ENCODE results near the gene NACC2.
"Not testable (repeated sequence)": the region's sequence is repeated elsewhere in the genome, so short reads cannot be mapped to it uniquely, and the experiment has no call there.

The NACC2 gene

GRCh38 chr9:136043441-136043991, 51.6 kb downstream of the NACC2 start:
- in situ Hi-C loops (cut with HindIII; ENCODE audit: low pct_ligation_motif_present, low pct_unique_long_range_greater_than_20kb, low sequenced_read_pairs) = no loop called here
- no peak for DNase-seq

- in situ Hi-C loops (cut with HindIII; ENCODE audit: low pct_ligation_motif_present, low pct_unique_long_range_greater_than_20kb, low sequenced_read_pairs) = no loop called here
- no peak for DNase-seq
These were observed 52.5 kb downstream of the NACC2 start for GRCh38 chr9:136042541-136042940.

GRCh38 chr9:136040848-136041247, 54.2 kb downstream of the NACC2 start:
- in situ Hi-C loops (cut with HindIII; ENCODE audit: low pct_ligation_motif_present, low pct_unique_long_range_greater_than_20kb, low sequenced_read_pairs); DNase-seq: not testable (repeated sequence)

GRCh38 chr9:136039488-136039887, 55.6 kb downstream of the NACC2 start:
- in situ Hi-C loops (cut with HindIII; ENCODE audit: low pct_ligation_motif_present, low pct_unique_long_range_greater_than_20kb, low sequenced_read_pairs) = no loop called here
- no peak for DNase-seq

- in situ Hi-C loops (cut with HindIII; ENCODE audit: low pct_ligation_motif_present, low pct_unique_long_range_greater_than_20kb, low sequenced_read_pairs) = no loop called here
- no peak for DNase-seq
These were observed 58.2 kb downstream of the NACC2 start for GRCh38 chr9:136036848-136037247.

- in situ Hi-C loops (cut with HindIII; ENCODE audit: low pct_ligation_motif_present, low pct_unique_long_range_greater_than_20kb, low sequenced_read_pairs) = no loop called here
- DNase-seq = no peak
These were observed 59.0 kb downstream of the NACC2 start for GRCh38 chr9:136036050-136036449.

- in situ Hi-C loops (cut with HindIII; ENCODE audit: low pct_ligation_motif_present, low pct_unique_long_range_greater_than_20kb, low sequenced_read_pairs) = no loop called here
- DNase-seq = no peak
These were observed 63.1 kb downstream of the NACC2 start for GRCh38 chr9:136031741-136032730.

- no peak for DNase-seq
- in situ Hi-C loops (cut with HindIII; ENCODE audit: low pct_ligation_motif_present, low pct_unique_long_range_greater_than_20kb, low sequenced_read_pairs) = no loop called here
These were observed 64.0 kb downstream of the NACC2 start for GRCh38 chr9:136031094-136031493.

GRCh38 chr9:136029556-136029955, 65.5 kb downstream of the NACC2 start:
- in situ Hi-C loops (cut with HindIII; ENCODE audit: low pct_ligation_motif_present, low pct_unique_long_range_greater_than_20kb, low sequenced_read_pairs) = no loop called here
- no peak for DNase-seq

- no peak for DNase-seq
- in situ Hi-C loops (cut with HindIII; ENCODE audit: low pct_ligation_motif_present, low pct_unique_long_range_greater_than_20kb, low sequenced_read_pairs) = no loop called here
These were observed 66.2 kb downstream of the NACC2 start for GRCh38 chr9:136028760-136029470.

- in situ Hi-C loops (cut with HindIII; ENCODE audit: low pct_ligation_motif_present, low pct_unique_long_range_greater_than_20kb, low sequenced_read_pairs); DNase-seq: not testable (repeated sequence)
These were observed 68.2 kb downstream of the NACC2 start for GRCh38 chr9:136026943-136027289.

GRCh38 chr9:136026266-136026942, 68.7 kb downstream of the NACC2 start:
- no peak for DNase-seq
- in situ Hi-C loops (cut with HindIII; ENCODE audit: low pct_ligation_motif_present, low pct_unique_long_range_greater_than_20kb, low sequenced_read_pairs) = no loop called here

- DNase-seq = no peak
- in situ Hi-C loops (cut with HindIII; ENCODE audit: low pct_ligation_motif_present, low pct_unique_long_range_greater_than_20kb, low sequenced_read_pairs) = no loop called here
These were observed 69.6 kb downstream of the NACC2 start for GRCh38 chr9:136025481-136025880.

GRCh38 chr9:136024696-136025316, 70.3 kb downstream of the NACC2 start:
- no peak for DNase-seq
- in situ Hi-C loops (cut with HindIII; ENCODE audit: low pct_ligation_motif_present, low pct_unique_long_range_greater_than_20kb, low sequenced_read_pairs) = no loop called here

- no peak for DNase-seq
- in situ Hi-C loops (cut with HindIII; ENCODE audit: low pct_ligation_motif_present, low pct_unique_long_range_greater_than_20kb, low sequenced_read_pairs) = no loop called here
These were observed 70.8 kb downstream of the NACC2 start for GRCh38 chr9:136024286-136024685.

- no peak for DNase-seq
- in situ Hi-C loops (cut with HindIII; ENCODE audit: low pct_ligation_motif_present, low pct_unique_long_range_greater_than_20kb, low sequenced_read_pairs) = no loop called here
These were observed 71.5 kb downstream of the NACC2 start for GRCh38 chr9:136023410-136024225.

- in situ Hi-C loops (cut with HindIII; ENCODE audit: low pct_ligation_motif_present, low pct_unique_long_range_greater_than_20kb, low sequenced_read_pairs) = no loop called here
- no peak for DNase-seq
These were observed 72.2 kb downstream of the NACC2 start for GRCh38 chr9:136022731-136023409.

All from ACHN (cell line).